ENCODE data around the gene MATK. TPM values are rescaled to one million over a fixed set of nuclear protein-coding genes. Genes with fewer than 3 reads are reported as not detected.
"Not testable (repeated sequence)": the region's sequence is repeated elsewhere in the genome, so short reads cannot be mapped to it uniquely, and the experiment has no call there.

MATK gene
- total RNA-seq, 2 experiments from 2014 or later = 9.1 to 9.4 TPM

GRCh38 chr19:3817761-3818160 is 31.6 kb upstream of the MATK start:
- ChIA-PET CTCF (no interaction called here), POLR2A (interaction anchor here (2.7 kb wide), 1 partner anchor 55 kb away, joined by 32 read pairs; the partner anchor contains the start of genes APBA3 and MRPL54)
- no peak overlapping the region for H3K4me3 ChIP-seq (ENCODE audit: low read length)
- H3K36me3 ChIP-seq (ENCODE audit: insufficient read depth, low read length) = no peaks in the 10 kb centered on the region
- H3K27me3 ChIP-seq (ENCODE audit: control insufficient read depth in 1 of 2, insufficient read depth in 2 of 2, low read length in 2 of 2) = no peaks in the 10 kb centered on the region
- H3K9me3 Mint-ChIP-seq = no peaks in the 10 kb centered on the region
- no peak for ATAC-seq (ENCODE audit: poor library complexity)
- no peak for TF ChIP-seq CTCF (IDR thresholded peaks at IDR 0.05)
- H3K27ac Mint-ChIP-seq = no peak overlapping the region
- H3K27me3 Mint-ChIP-seq = no peaks in the 10 kb centered on the region
- H3K9me3 ChIP-seq (ENCODE audit: control insufficient read depth in 1 of 2, insufficient read depth in 1 of 2, low read length in 2 of 2) = no peaks in the 10 kb centered on the region
- H3K4me1 Mint-ChIP-seq (ENCODE audit: low read depth) = peaks cover 48% of the 10 kb centered on the region
- H3K36me3 Mint-ChIP-seq (ENCODE audit: low read depth) = no peaks in the 10 kb centered on the region
- no peak for DNase-seq
- H3K4me3 Mint-ChIP-seq = peak overlapping the region; percentile 9
- peaks cover 75% of the 10 kb centered on the region for H3K4me1 ChIP-seq (ENCODE audit: insufficient read depth, low read length)
- intact Hi-C loops (cut with DNase I, micrococcal nuclease) = no loop called here
- no peak overlapping the region for H3K27ac ChIP-seq (ENCODE audit: low read depth in 1 of 2, low read length in 2 of 2)

GRCh38 chr19:3816566-3817218 is 30.5 kb upstream of the MATK start:
- Histone ChIP-seq H3K27me3 (ENCODE audit: control insufficient read depth in 1 of 2, insufficient read depth in 2 of 2, low read length in 2 of 2) (no peaks in the 10 kb centered on the region), H3K4me1 (ENCODE audit: insufficient read depth, low read length) (peaks cover 75% of the 10 kb centered on the region), H3K27ac (ENCODE audit: low read depth in 1 of 2, low read length in 2 of 2) (no peak overlapping the region), H3K36me3 (ENCODE audit: insufficient read depth, low read length) (no peaks in the 10 kb centered on the region), H3K9me3 (ENCODE audit: control insufficient read depth in 1 of 2, insufficient read depth in 1 of 2, low read length in 2 of 2) (no peaks in the 10 kb centered on the region), H3K4me3 (ENCODE audit: low read length) (no peak overlapping the region)
- DNase-seq (no peak), ATAC-seq (ENCODE audit: poor library complexity) (no peak)
- intact Hi-C loops (cut with DNase I, micrococcal nuclease) = no loop called here
- POLR2A ChIA-PET = interaction anchor here (2.7 kb wide), 1 partner anchor 54 kb away, joined by 32 read pairs; the partner anchor contains the start of genes APBA3 and MRPL54
- Mint-ChIP-seq H3K4me3 (no peak overlapping the region), H3K36me3 (ENCODE audit: low read depth) (no peaks in the 10 kb centered on the region), H3K4me1 (ENCODE audit: low read depth) (peaks cover 50% of the 10 kb centered on the region), H3K27me3 (no peaks in the 10 kb centered on the region), H3K9me3 (no peaks in the 10 kb centered on the region), H3K27ac (no peak overlapping the region)
- no peak for TF ChIP-seq CTCF (IDR thresholded peaks at IDR 0.05)
- CTCF ChIA-PET = no interaction called here

- H3K27me3 ChIP-seq (ENCODE audit: control insufficient read depth in 1 of 2, insufficient read depth in 2 of 2, low read length in 2 of 2); H3K27ac ChIP-seq (ENCODE audit: low read depth in 1 of 2, low read length in 2 of 2); intact Hi-C loops (cut with DNase I, micrococcal nuclease); DNase-seq; H3K4me3 Mint-ChIP-seq; H3K4me3 ChIP-seq (ENCODE audit: low read length); ATAC-seq (ENCODE audit: poor library complexity); H3K27ac Mint-ChIP-seq; H3K36me3 ChIP-seq (ENCODE audit: insufficient read depth, low read length); CTCF ChIA-PET; H3K27me3 Mint-ChIP-seq; H3K36me3 Mint-ChIP-seq (ENCODE audit: low read depth); H3K9me3 Mint-ChIP-seq; H3K9me3 ChIP-seq (ENCODE audit: control insufficient read depth in 1 of 2, insufficient read depth in 1 of 2, low read length in 2 of 2): not testable (repeated sequence)
- POLR2A ChIA-PET = interaction anchor here (1.3 kb wide), 1 partner anchor 54 kb away, joined by 6 read pairs; the partner anchor contains the start of gene MRPL54
- peaks cover 48% of the 10 kb centered on the region for H3K4me1 Mint-ChIP-seq (ENCODE audit: low read depth)
- H3K4me1 ChIP-seq (ENCODE audit: insufficient read depth, low read length) = peaks cover 72% of the 10 kb centered on the region
Measured at GRCh38 chr19:3816148-3816547, 30.0 kb upstream of the MATK start.

GRCh38 chr19:3814648-3815047 is 28.5 kb upstream of the MATK start:
- H3K4me1 ChIP-seq (ENCODE audit: insufficient read depth, low read length) = peaks cover 72% of the 10 kb centered on the region
- no peak overlapping the region for H3K27ac ChIP-seq (ENCODE audit: low read depth in 1 of 2, low read length in 2 of 2)
- POLR2A ChIA-PET = interaction anchor here (4.3 kb wide), 1 partner anchor 53 kb away, joined by 60 read pairs; the partner anchor contains the start of genes APBA3 and MRPL54
- Mint-ChIP-seq H3K4me3 (peak overlapping the region; percentile 65), H3K27ac (peak overlapping the region; percentile 80), H3K4me1 (ENCODE audit: low read depth) (peaks cover 45% of the 10 kb centered on the region), H3K9me3 (no peaks in the 10 kb centered on the region), H3K36me3 (ENCODE audit: low read depth) (no peaks in the 10 kb centered on the region), H3K27me3 (no peaks in the 10 kb centered on the region)
- TF ChIP-seq CTCF (IDR thresholded peaks at IDR 0.05) = no peak
- no peak overlapping the region for H3K4me3 ChIP-seq (ENCODE audit: low read length)
- intact Hi-C loops (cut with DNase I, micrococcal nuclease) = no loop called here
- no peaks in the 10 kb centered on the region for H3K9me3 ChIP-seq (ENCODE audit: control insufficient read depth in 1 of 2, insufficient read depth in 1 of 2, low read length in 2 of 2)
- no peaks in the 10 kb centered on the region for H3K27me3 ChIP-seq (ENCODE audit: control insufficient read depth in 1 of 2, insufficient read depth in 2 of 2, low read length in 2 of 2)
- ATAC-seq (ENCODE audit: poor library complexity) (no peak), DNase-seq (no peak)
- H3K36me3 ChIP-seq (ENCODE audit: insufficient read depth, low read length) = no peaks in the 10 kb centered on the region
- CTCF ChIA-PET = no interaction called here
